K562 (cell line): ENCODE data around the gene ARAP1. TPM values are rescaled to one million over a fixed set of nuclear protein-coding genes. Genes with fewer than 3 reads are reported as not detected.

Source experiments
- ATAC-seq: fragments of 200-7000 bp; cut with Tn5 transposase; 3 replicates; pipeline ENCODE4 v1.9.1; 2020; ENCODE audit warnings: moderate library complexity
- BruUV-seq: library from RNA; stranded (reverse); fragments of 400-500 nt; replicated peaks from 2 replicates; lab custom pipeline; 2021; lab: Mats Ljungman, UMichigan
- CTCF ChIA-PET: fragments of 300-600 bp; formaldehyde crosslinking; extraction: SDS; loops from one replicate; lab custom pipeline; 2021; ENCODE audit warnings: low intra/inter-chr PET ratio; lab: Yijun Ruan, JAX
- POLR2A ChIA-PET: fragments of 300-600, 350-650 bp; sonication (Branson Sonifier 250); formaldehyde crosslinking; extraction: SDS; loops from one replicate; lab custom pipeline; 2021; ENCODE audit warnings: antibody characterized with exemption, inconsistent platforms; lab: Yijun Ruan, JAX
- DNase-seq, 4 experiments: peaks; one replicate each; pipeline versions ENCODE4 v3.0.0 to v3.0.0-alpha.2; 2011 to 2018; ENCODE audit warnings: low spot score in 3 of 4, mixed read lengths in 3 of 4; ENCODE audit errors: extremely low read depth in 1 of 4
- FAIRE-seq: peaks from 2 replicates; lab custom pipeline; 2011; peaks lifted over from hg19 to GRCh38; lab: Jason Lieb, UNC
- H2AFZ ChIP-seq: 2 replicates; pipeline ENCODE4 v1.6.0; 2011; ENCODE audit warnings: low read depth, low read length, control low read depth, inconsistent platforms
- H3K27ac ChIP-seq: fragments of 200-600 bp; 3 replicates; pipeline ENCODE4 v1.8.0; 2011; ENCODE audit warnings: low read depth, mild to moderate bottlenecking, control low read depth, inconsistent platforms, low read length, moderate library complexity, mixed read lengths; ENCODE audit errors: extremely low read depth
- H3K27me3 ChIP-seq, 2 experiments: fragments of 300-600 bp in 1 of 2; 2 replicates in 1 of 2; 3 replicates in 1 of 2; pipeline versions ENCODE4 v1.6.0 to v1.8.0; 2011; ENCODE audit warnings: inconsistent platforms in 2 of 2, low read length in 2 of 2, mild to moderate bottlenecking in 1 of 2, mixed read lengths in 1 of 2, moderate library complexity in 1 of 2; ENCODE audit not compliant: control insufficient read depth in 2 of 2, insufficient read depth in 2 of 2
- H3K36me3 ChIP-seq: fragments of 300-600 bp; 3 replicates; pipeline ENCODE4 v1.8.0; 2011; ENCODE audit warnings: mild to moderate bottlenecking, low read length, inconsistent platforms; ENCODE audit not compliant: control insufficient read depth, insufficient read depth
- H3K4me1 ChIP-seq, 2 experiments: fragments of 200-600 bp in 1 of 2; replicated peaks in 1 of 2; 2 replicates in 1 of 2; 3 replicates in 1 of 2; pipeline versions ENCODE4 v1.5.1 to v1.8.0; 2011; ENCODE audit warnings: inconsistent platforms in 2 of 2, low read length in 2 of 2, mild to moderate bottlenecking in 1 of 2, mixed read lengths in 1 of 2, moderate library complexity in 1 of 2; ENCODE audit not compliant: control insufficient read depth in 2 of 2, insufficient read depth in 2 of 2
- H3K4me2 ChIP-seq: 2 replicates; pipeline ENCODE4 v1.6.1; 2011; ENCODE audit warnings: low read length, control low read depth, inconsistent platforms, mixed read lengths; ENCODE audit not compliant: insufficient read depth
- H3K4me3 ChIP-seq: fragments of 200-600 bp; sonication (generic), shearing (Covaris generic); 2 replicates; pipeline ENCODE4 v1.5.1; 2016; ENCODE audit warnings: control low read depth, inconsistent platforms
- H3K79me2 ChIP-seq: fragments of 200-600 bp; 3 replicates; pipeline ENCODE4 v1.8.0; 2011; ENCODE audit warnings: low read length, inconsistent platforms; ENCODE audit not compliant: control insufficient read depth, insufficient read depth
- H3K9ac ChIP-seq, 2 experiments: 2 replicates each; pipeline versions ENCODE4 v1.6.0 to v1.6.1; 2011; ENCODE audit warnings: low read depth in 2 of 2, low read length in 2 of 2, control low read depth in 1 of 2, inconsistent platforms in 1 of 2, mild to moderate bottlenecking in 1 of 2, mixed read lengths in 1 of 2; ENCODE audit not compliant: insufficient read depth in 1 of 2
- H3K9me1 ChIP-seq: one replicate; pipeline ENCODE4 v1.6.0; 2011; ENCODE audit warnings: inconsistent platforms, mild to moderate bottlenecking, low read length, moderate library complexity; ENCODE audit not compliant: control insufficient read depth, insufficient read depth
- H3K9me3 ChIP-seq: replicated peaks from 2 replicates; pipeline ENCODE4 v1.5.1; 2011; ENCODE audit warnings: low read depth, low read length, inconsistent platforms; ENCODE audit not compliant: control insufficient read depth, insufficient read depth
- H4K20me1 ChIP-seq: replicated peaks from 2 replicates; pipeline ENCODE4 v1.6.1; 2011; ENCODE audit warnings: low read length, inconsistent platforms, mixed read lengths; ENCODE audit not compliant: control insufficient read depth, insufficient read depth
- DPF2 ChIP-seq: fragments of 450-650 bp; IDR thresholded peaks from 2 replicates; pipeline ENCODE4 v1.6.1; 2016
- KDM2B ChIP-seq: fragments of 250-450 bp; sonication (Bioruptor Pico); IDR thresholded peaks from 2 replicates; pipeline ENCODE4 v1.8.0; 2021; ENCODE audit warnings: mild to moderate bottlenecking, moderate library complexity
- NCOA6 ChIP-seq: fragments of 450-650 bp; IDR thresholded peaks from 2 replicates; pipeline ENCODE4 v1.6.1; 2017; ENCODE audit warnings: mild to moderate bottlenecking
- PYGO2 ChIP-seq: fragments of 450-650 bp; IDR thresholded peaks from 2 replicates; pipeline ENCODE4 v1.6.1; 2016; ENCODE audit warnings: mild to moderate bottlenecking, missing genetic modification characterization, moderate library complexity, missing compliant biosample characterization
- RBBP5 ChIP-seq: fragments of 200-600 bp; sonication (generic); IDR thresholded peaks from 2 replicates; pipeline ENCODE4 v1.6.1; 2012; ENCODE audit warnings: borderline replicate concordance, mild to moderate bottlenecking, low read length, control low read depth, inconsistent platforms; ENCODE audit not compliant: insufficient read depth, poor library complexity, severe bottlenecking
- RBFOX2 ChIP-seq: fragments of 200-400 bp; formaldehyde crosslinking; IDR thresholded peaks from 2 replicates; pipeline ENCODE4 v1.6.1; 2017; ENCODE audit warnings: low read depth, mild to moderate bottlenecking, low read length, moderate library complexity
- XRCC3 ChIP-seq: fragments of 450-650 bp; IDR thresholded peaks from 2 replicates; pipeline ENCODE4 v1.6.1; 2017; ENCODE audit warnings: mild to moderate bottlenecking, moderate library complexity
- ZNF263 ChIP-seq: sonication (generic); formaldehyde crosslinking; IDR thresholded peaks from 2 replicates; pipeline ENCODE4 v1.8.0; 2022; ENCODE audit warnings: mild to moderate bottlenecking, missing genetic modification reagents, borderline replicate concordance
- ZNF347 ChIP-seq: fragments of 450-650 bp; formaldehyde crosslinking; IDR thresholded peaks from 2 replicates; pipeline ENCODE4 v1.4.0; 2020; ENCODE audit warnings: low read depth, mild to moderate bottlenecking, moderate library complexity
- WGBS: fragments of 100-300 bp; shearing (Covaris generic); methylation state at CpG from one replicate; pipeline ENCODE4 v1.1.6; 2016; ENCODE audit warnings: low coverage, mixed read lengths; ENCODE audit not compliant: insufficient coverage; ENCODE audit errors: missing lambda C conversion rate; 5-methylcytosine and 5-hydroxymethylcytosine counted together
- in situ Hi-C: fragments of 300-500 bp; cut with MboI; formaldehyde crosslinking; loops from 4 replicates; pipeline ENCODE4 v1.15.0; 2018; ENCODE audit warnings: inconsistent platforms, mixed read lengths
- intact Hi-C: fragments of 100-400 bp; cut with micrococcal nuclease; formaldehyde crosslinking; loops from 2 replicates; pipeline ENCODE4 v1.14.2; 2022
- polyA plus RNA-seq, 8 experiments: library from polyadenylated mRNA; depleted of rRNA in 4 of 8; stranded (reverse) in 5 of 8; unstranded in 3 of 8; fragments of >200 nt; fragmentation: Nextera tagmentation in 2 of 8; fragmentation: Illumina TruSeq in 1 of 8; extraction: Ambion mirVana in 2 of 8; extraction: Trizol in 1 of 8; gene quantifications; 2 replicates each; pipeline versions ENCODE4 v1.2.1 to v1.2.3, GENCODE V29; 2011 to 2014; ENCODE audit warnings: inconsistent platforms in 1 of 8, missing spikeins in 1 of 8
- total RNA-seq, 7 experiments: library from RNA; depleted of rRNA in 6 of 7; stranded (reverse); fragments of >200 nt in 6 of 7; fragmentation: Illumina TruSeq in 2 of 7; extraction: Trizol in 2 of 7; gene quantifications; 2 replicates each; pipeline versions ENCODE4 v1.2.1 to v1.2.3, GENCODE V29; 2011 to 2021; ENCODE audit warnings: low replicate concordance in 1 of 7
- TF ChIP-seq, protein P1 (sequence below): sonication (generic); formaldehyde crosslinking; IDR thresholded peaks from 2 replicates; pipeline ENCODE4 v1.8.1; 2023; ENCODE audit warnings: missing genetic modification reagents, mild to moderate bottlenecking, borderline replicate concordance

The ARAP1 gene
- total and polyA plus RNA-seq, 9 of the 15 experiments (the other 6 are each of a cell fraction or from before 2014, with no cell fraction given) = 0.23 to 67.0 (median 24.6) TPM

DNA sequence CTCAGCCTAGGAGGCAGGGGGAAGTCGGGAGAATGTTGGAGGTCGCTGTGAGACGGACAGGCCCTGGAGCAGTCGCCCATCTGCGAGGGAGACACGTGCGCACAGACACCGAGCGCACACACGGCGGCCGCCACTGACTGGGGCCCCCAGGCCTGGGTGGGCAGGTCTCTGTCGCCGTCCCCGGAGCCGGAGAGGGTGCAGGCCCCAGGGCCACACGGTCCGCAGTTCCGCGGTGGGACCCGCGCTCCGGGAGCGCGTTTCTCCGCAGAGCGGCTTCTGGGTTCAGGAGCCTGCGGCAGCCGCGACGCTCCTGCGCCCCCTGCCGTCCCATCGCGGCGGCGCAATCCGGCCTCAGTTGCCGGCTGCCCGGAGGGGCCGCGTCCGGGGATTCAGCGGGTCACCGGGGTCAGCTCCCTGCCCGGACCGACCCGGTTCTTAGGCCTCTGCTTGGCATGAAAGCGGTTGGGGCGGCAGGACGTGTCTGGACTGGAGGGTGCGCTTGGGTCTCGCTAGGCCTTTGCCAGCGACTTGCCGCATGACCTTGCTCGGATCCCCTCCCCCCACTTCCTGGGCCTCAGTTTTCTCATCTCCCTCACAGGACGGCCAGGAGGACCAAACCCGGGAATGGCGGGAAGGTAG lies 109.2 kb downstream of the ARAP1 start (continued):
- TF ChIP-seq RBBP5 (no peak), ZNF263 (peak; percentile 42; the same call in 1 of the 2 replicates), PYGO2 (tag) (no peak), ZNF347 (CRISPR knock-in tag) (no peak), XRCC3 (no peak)
- TF ChIP-seq, all 486 proteins: peak for 79

DNA sequence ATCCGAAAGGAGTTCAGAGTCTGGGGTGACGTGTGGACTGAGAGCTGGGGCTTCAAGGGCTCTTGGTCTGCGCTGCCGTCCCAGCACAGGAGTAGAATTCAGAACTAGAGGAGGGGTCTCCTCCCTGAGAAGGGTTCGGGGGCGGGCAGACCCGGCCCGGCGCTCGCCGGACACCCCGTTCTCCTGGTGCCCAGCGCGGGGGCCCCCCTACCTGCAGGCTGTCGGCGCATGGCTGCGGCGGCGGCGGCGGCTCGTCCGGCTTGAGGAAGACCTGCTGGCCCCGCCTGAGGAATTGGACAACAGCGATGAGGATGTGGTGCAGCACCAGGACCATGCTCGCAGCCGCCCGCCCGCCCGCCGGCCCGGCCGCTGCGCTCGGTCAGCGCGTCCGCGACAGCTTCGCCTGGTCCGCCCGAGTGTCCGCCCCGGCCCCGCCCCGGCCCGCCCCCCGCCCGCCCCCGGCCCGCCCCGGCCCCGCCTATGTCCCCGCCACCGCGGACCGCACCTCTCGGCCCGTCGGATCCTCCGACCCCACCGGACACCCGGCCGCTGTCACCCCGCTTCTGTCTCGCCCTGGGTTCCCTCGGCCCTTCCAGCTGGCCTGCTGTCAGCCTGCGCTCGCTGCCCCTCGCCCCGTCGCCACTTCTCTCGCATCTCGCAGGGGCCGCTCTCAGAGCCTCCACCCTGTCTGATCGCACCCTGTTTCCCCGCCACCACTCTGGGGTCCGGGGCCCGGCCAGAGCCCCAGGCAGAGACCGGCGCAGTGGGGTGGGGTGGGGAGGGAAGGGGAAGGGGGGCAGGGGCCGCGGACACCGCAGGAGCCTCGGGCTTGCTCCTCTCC lies 109.9 kb downstream of the ARAP1 start:
- Histone ChIP-seq H3K4me1 (peaks cover 0 to 20% of the 10 kb centered on the region in 2 experiments; a peak in 3 of 5 replicates), H3K9ac (peak overlapping the region; percentile 32 to 89; a peak in 3 of 4 replicates), H2AFZ (peak overlapping the region; percentile 93), H3K9me1 (no peaks in the 10 kb centered on the region), H3K4me3 (peak overlapping the region; percentile 38), H3K27ac (no peak overlapping the region), H4K20me1 (peaks cover 6% of the 10 kb centered on the region; the same call in 1 of the 2 replicates), H3K4me2 (peak overlapping the region; percentile 83), H3K36me3 (no peaks in the 10 kb centered on the region), H3K27me3 (peaks cover 30 to 45% of the 10 kb centered on the region in 2 experiments), H3K9me3 (no peaks in the 10 kb centered on the region), H3K79me2 (no peaks in the 10 kb centered on the region)
- FAIRE-seq (no peak), DNase-seq (peak; percentile 57 to 89 (median 88)), ATAC-seq (peak; percentile 88)
- 2% methylated on average over 35 of the region's 85 CpGs for WGBS
- no TSS peak for BruUV-seq
- intact Hi-C loops = loop anchor here (2.0 kb wide), 1 partner anchor 43 kb away; no protein-coding TSS in a partner anchor
- ChIA-PET POLR2A (no interaction called here), CTCF (interaction anchor here (1.2 to 2.2 kb wide), 3 partner anchors 43 to 57 kb away, joined by 5 to 14 read pairs (median 8); no protein-coding TSS in a partner anchor)
- in situ Hi-C loops = no loop called here
- TF ChIP-seq RBFOX2 = 0 out of 2 replicates have a peak, but pooled peaks have one; percentile 8
- TF ChIP-seq, protein P1, sequence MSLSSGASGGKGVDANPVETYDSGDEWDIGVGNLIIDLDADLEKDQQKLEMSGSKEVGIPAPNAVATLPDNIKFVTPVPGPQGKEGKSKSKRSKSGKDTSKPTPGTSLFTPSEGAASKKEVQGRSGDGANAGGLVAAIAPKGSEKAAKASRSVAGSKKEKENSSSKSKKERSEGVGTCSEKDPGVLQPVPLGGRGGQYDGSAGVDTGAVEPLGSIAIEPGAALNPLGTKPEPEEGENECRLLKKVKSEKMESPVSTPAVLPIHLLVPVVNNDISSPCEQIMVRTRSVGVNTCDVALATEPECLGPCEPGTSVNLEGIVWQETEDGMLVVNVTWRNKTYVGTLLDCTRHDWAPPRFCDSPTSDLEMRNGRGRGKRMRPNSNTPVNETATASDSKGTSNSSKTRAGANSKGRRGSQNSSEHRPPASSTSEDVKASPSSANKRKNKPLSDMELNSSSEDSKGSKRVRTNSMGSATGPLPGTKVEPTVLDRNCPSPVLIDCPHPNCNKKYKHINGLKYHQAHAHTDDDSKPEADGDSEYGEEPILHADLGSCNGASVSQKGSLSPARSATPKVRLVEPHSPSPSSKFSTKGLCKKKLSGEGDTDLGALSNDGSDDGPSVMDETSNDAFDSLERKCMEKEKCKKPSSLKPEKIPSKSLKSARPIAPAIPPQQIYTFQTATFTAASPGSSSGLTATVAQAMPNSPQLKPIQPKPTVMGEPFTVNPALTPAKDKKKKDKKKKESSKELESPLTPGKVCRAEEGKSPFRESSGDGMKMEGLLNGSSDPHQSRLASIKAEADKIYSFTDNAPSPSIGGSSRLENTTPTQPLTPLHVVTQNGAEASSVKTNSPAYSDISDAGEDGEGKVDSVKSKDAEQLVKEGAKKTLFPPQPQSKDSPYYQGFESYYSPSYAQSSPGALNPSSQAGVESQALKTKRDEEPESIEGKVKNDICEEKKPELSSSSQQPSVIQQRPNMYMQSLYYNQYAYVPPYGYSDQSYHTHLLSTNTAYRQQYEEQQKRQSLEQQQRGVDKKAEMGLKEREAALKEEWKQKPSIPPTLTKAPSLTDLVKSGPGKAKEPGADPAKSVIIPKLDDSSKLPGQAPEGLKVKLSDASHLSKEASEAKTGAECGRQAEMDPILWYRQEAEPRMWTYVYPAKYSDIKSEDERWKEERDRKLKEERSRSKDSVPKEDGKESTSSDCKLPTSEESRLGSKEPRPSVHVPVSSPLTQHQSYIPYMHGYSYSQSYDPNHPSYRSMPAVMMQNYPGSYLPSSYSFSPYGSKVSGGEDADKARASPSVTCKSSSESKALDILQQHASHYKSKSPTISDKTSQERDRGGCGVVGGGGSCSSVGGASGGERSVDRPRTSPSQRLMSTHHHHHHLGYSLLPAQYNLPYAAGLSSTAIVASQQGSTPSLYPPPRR = no peak
- TF ChIP-seq DPF2 = no peak
- TF ChIP-seq NCOA6 = peak; percentile 51; the same call in 1 of the 2 replicates
- TF ChIP-seq KDM2B (CRISPR knock-in tag) = 0 out of 2 replicates have a peak, but pooled peaks have one; percentile 17
